GM12891 (cell line): Measurements from ENCODE around the gene CTRB1.

Experiments
- DNase-seq: peaks from one replicate; pipeline ENCODE4 v3.0.0; 2011; ENCODE audit warnings: low spot score; ENCODE audit not compliant: insufficient read length
- FAIRE-seq: peaks from 2 replicates; lab custom pipeline; 2011; peaks lifted over from hg19 to GRCh38; lab: Jason Lieb, UNC
- PAX5 ChIP-seq: IDR thresholded peaks from 2 replicates; pipeline ENCODE4 v1.6.1; 2011; ENCODE audit warnings: low read length, moderate library complexity, mild to moderate bottlenecking; ENCODE audit not compliant: insufficient read depth, severe bottlenecking
- POLR2A ChIP-seq: IDR thresholded peaks from 2 replicates; pipeline ENCODE4 v1.6.1; 2011; ENCODE audit warnings: low read depth, low read length, control low read depth
- POLR2AphosphoS5 ChIP-seq: IDR thresholded peaks from 2 replicates; pipeline ENCODE4 v1.6.1; 2011; ENCODE audit warnings: low read depth, low read length, control low read depth
- POU2F2 ChIP-seq: IDR thresholded peaks from 2 replicates; pipeline ENCODE4 v1.6.1; 2011; ENCODE audit warnings: low read depth, mild to moderate bottlenecking, control low read depth, low read length, moderate library complexity
- SPI1 ChIP-seq: IDR thresholded peaks from 2 replicates; pipeline ENCODE4 v1.6.1; 2011; ENCODE audit warnings: low read depth, low read length, control low read depth
- TAF1 ChIP-seq: IDR thresholded peaks from 2 replicates; pipeline ENCODE4 v1.6.1; 2011; ENCODE audit warnings: low read depth, low read length, control low read depth

The CTRB1 gene

GRCh38 chr16:75225678-75226515, 7.1 kb downstream of the CTRB1 start:
- DNase-seq: no peak
- FAIRE-seq: no peak

GRCh38 chr16:75226550-75227360, 8.0 kb downstream of the CTRB1 start:
- FAIRE-seq (no peak), DNase-seq (no peak)
- TF ChIP-seq POLR2AphosphoS5 (no peak), PAX5 (no peak), POLR2A (no peak), POU2F2 (no peak), TAF1 (no peak)

More at GRCh38 chr16:75225678-75226515, 7.1 kb downstream of the CTRB1 start:
- TF ChIP-seq POLR2A: no peak
- no peak for TF ChIP-seq TAF1
- no peak for TF ChIP-seq SPI1
- no peak for TF ChIP-seq PAX5

DNA sequence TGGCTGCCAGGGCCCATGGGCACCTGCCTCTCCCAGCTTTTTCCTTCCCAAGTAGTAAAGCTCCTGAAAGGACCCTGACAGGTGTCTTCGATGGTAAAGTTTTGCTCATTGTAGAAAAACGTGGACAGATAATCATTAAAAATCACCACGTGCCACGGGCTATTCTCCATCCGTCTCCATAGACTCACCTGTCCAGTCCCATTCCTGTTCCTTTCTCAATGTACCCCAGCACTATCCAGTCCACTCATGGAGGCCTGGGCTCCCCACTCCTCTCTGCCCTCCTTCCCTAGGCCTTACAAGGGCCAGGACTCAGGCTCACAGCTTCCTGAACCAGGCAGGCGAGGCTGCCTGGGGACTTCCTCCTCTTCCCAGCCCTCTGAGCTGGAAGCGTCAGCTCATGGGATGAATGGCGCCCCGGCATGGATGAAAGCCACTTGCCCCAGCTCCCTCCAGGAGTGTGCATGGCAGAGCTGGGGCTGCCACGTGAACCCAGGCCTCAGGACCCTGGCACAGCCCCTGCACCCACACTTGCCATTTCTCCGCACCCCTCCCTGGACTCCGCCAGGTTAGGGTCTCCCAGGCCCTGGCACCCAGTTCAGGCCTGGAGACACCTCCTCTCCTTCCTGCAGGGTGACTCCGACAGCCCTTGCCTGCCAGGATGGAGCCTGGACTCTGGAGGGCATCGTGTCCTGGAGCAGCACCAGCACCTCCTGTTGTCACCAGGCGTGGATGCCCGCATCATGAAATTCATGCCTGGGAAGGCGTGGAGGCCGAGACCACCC, 8.8 kb downstream of the CTRB1 start:
- no peak for DNase-seq

GRCh38 chr16:75228143-75228976, 9.6 kb downstream of the CTRB1 start:
- no peak for DNase-seq
- no peak for FAIRE-seq

More for the DNA sequence above, 8.8 kb downstream of the CTRB1 start:
- no peak for FAIRE-seq
- no peak for TF ChIP-seq TAF1
- TF ChIP-seq POLR2A: no peak
- no peak for TF ChIP-seq POLR2AphosphoS5
- no peak for TF ChIP-seq SPI1
- no peak for TF ChIP-seq POU2F2
- no peak for TF ChIP-seq PAX5

GRCh38 chr16:75229172-75230031, 10.6 kb downstream of the CTRB1 start:
- DNase-seq (no peak), FAIRE-seq (no peak)
- TF ChIP-seq POLR2A: no peak
- no peak for TF ChIP-seq SPI1
- TF ChIP-seq POLR2AphosphoS5: no peak
- TF ChIP-seq PAX5: no peak
- TF ChIP-seq POU2F2: no peak
- TF ChIP-seq TAF1: no peak

More at GRCh38 chr16:75228143-75228976, 9.6 kb downstream of the CTRB1 start:
- TF ChIP-seq SPI1 (no peak), POU2F2 (no peak), POLR2A (no peak), POLR2AphosphoS5 (no peak), TAF1 (no peak), PAX5 (no peak)

- TF ChIP-seq POLR2AphosphoS5 (no peak), POU2F2 (no peak), TAF1 (no peak), POLR2A (no peak), PAX5 (no peak), SPI1 (no peak)
- FAIRE-seq (no peak), DNase-seq (no peak)
Measured at GRCh38 chr16:75230471-75231110, 11.8 kb downstream of the CTRB1 start.

DNA sequence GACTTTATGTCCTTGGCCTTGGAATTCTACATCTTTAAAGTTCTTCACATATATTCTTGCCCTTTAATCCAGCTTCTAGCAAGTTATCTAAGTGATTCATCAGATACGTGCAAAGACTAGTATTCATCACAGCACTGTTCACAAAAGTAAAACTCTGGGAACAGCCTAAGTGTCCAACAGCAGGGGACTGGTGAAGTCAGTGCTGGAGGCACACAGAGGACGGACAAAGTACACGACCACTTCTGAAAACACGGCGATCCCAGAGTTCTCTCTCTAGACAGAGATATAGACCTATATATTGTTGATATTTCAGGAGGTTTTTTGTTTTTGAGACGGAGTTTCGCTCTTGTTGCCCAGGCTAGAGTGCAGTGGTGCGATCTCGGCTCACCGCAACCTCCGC, 12.8 kb downstream of the CTRB1 start:
- TF ChIP-seq POLR2A (no peak), TAF1 (no peak), PAX5 (no peak), SPI1 (no peak), POLR2AphosphoS5 (no peak), POU2F2 (no peak)
- DNase-seq: no peak
- FAIRE-seq: no peak

DNA sequence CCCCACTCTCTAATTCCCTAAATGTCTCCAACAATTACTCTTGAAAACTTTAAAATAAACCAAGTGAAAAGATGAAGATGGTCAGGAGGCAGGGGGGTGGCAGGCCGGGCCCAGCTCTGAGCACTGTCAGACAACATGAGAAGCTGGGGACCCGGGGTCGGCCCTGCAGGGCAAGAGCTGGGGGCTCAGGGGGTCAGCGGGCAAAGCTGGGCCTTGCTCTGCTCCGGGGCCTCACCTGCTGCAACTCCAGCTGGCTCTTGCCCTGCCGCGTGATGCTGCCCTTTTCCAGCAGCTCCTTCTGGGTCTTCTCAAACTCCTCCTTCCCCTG, 14.8 kb downstream of the CTRB1 start:
- FAIRE-seq: no peak
- DNase-seq: no peak
- no peak for TF ChIP-seq TAF1
- no peak for TF ChIP-seq POU2F2
- no peak for TF ChIP-seq PAX5
- TF ChIP-seq SPI1: no peak
- TF ChIP-seq POLR2A: no peak
